SK-N-SH (cell line): ENCODE results near the gene CCDC116.

Source experiments
- CHD2 ChIP-seq: fragments of 150-350 bp; IDR thresholded peaks from 2 replicates; pipeline ENCODE4 v1.6.1; 2018; ENCODE audit warnings: low read length; ENCODE audit not compliant: partially characterized antibody
- EP300 ChIP-seq, 2 experiments: IDR thresholded peaks; 2 replicates each; pipeline versions ENCODE4 v1.4.0 to v1.6.1; 2012; ENCODE audit warnings: borderline replicate concordance in 1 of 2, low read depth in 1 of 2, low read length in 1 of 2
- EZH2phosphoT487 ChIP-seq: fragments of 200-600 bp; sonication (generic); IDR thresholded peaks from 2 replicates; pipeline ENCODE4 v1.6.1; 2017; ENCODE audit warnings: low read depth, mixed run types, mild to moderate bottlenecking, antibody characterized with exemption, moderate library complexity, borderline replicate concordance
- FOXM1 ChIP-seq: IDR thresholded peaks from 2 replicates; pipeline ENCODE4 v1.4.0; 2012; ENCODE audit warnings: low read depth, mild to moderate bottlenecking
- GATA2 ChIP-seq: sonication (generic); formaldehyde crosslinking; IDR thresholded peaks from 2 replicates; pipeline ENCODE4 v1.5.0; 2020; ENCODE audit warnings: mild to moderate bottlenecking, missing genetic modification reagents
- POLR2AphosphoS5 ChIP-seq: IDR thresholded peaks from 2 replicates; pipeline ENCODE4 v1.6.1; 2012; ENCODE audit warnings: low read depth, low read length
- RAD21 ChIP-seq: IDR thresholded peaks from 2 replicates; pipeline ENCODE4 v1.6.1; 2012; ENCODE audit warnings: mild to moderate bottlenecking, low read length
- RCOR1 ChIP-seq: fragments of 150-350 bp; IDR thresholded peaks from 2 replicates; pipeline ENCODE4 v1.6.1; 2017; ENCODE audit warnings: antibody characterized with exemption, low read length
- RFX5 ChIP-seq: IDR thresholded peaks from 2 replicates; pipeline ENCODE4 v1.6.1; 2012; ENCODE audit warnings: mild to moderate bottlenecking, improper control_type of control experiment, low read length
- YY1 ChIP-seq: IDR thresholded peaks from 2 replicates; pipeline ENCODE4 v1.4.0; 2012; ENCODE audit warnings: low read depth, mild to moderate bottlenecking
- TF ChIP-seq, protein P1 (sequence below): fragments of 200-600 bp; sonication (generic); IDR thresholded peaks from 2 replicates; pipeline ENCODE4 v1.6.1; 2017; ENCODE audit warnings: antibody characterized with exemption, mild to moderate bottlenecking, moderate library complexity
- TF ChIP-seq, protein P2 (sequence below): IDR thresholded peaks from 2 replicates; pipeline ENCODE4 v1.4.0; 2012; ENCODE audit warnings: low read depth
- TF ChIP-seq, protein P3 (sequence below): fragments of 150-350 bp; IDR thresholded peaks from 2 replicates; pipeline ENCODE4 v1.6.1; 2016; ENCODE audit warnings: mild to moderate bottlenecking, low read depth, low read length

DNA sequence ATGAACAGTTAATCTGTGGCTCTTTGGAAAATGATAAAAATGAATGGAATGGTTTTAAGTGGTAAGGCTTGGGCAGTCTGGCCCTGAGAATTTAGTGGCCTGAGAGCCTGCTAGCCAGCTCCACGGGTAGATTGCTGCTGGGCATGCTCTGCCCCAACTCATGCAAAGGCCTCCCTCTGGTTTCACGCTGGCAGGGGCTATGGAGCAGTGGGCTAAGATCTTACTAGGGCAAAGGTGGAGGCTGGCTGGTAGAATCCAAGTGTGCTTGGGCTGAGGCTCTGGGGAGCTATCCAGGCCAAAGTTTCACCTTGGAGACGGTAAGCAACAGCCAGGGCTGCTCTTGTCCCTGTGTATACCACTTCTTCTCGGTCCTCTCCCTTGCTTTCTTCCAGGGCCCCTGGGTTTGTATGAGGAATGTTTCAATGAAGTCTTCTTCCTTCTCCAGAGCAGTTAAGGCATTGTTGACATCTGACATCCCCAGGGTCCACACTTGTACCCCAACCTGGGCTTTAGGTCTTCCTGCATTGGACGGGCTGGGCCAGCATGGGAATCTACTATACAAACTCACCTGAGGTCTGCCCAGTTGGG is 37.6 kb upstream of the CCDC116 start:
- TF ChIP-seq POLR2AphosphoS5 (no peak), EZH2phosphoT487 (no peak), RCOR1 (no peak), EP300 (IDR thresholded peaks at IDR 0.05; ENCODE audit: borderline replicate concordance in 1 of 2, low read depth in 1 of 2, low read length in 1 of 2) (no peak), RAD21 (no peak), YY1 (no peak), FOXM1 (no peak), RFX5 (no peak), CHD2 (no peak), GATA2 (no peak)
- TF ChIP-seq, protein P1, sequence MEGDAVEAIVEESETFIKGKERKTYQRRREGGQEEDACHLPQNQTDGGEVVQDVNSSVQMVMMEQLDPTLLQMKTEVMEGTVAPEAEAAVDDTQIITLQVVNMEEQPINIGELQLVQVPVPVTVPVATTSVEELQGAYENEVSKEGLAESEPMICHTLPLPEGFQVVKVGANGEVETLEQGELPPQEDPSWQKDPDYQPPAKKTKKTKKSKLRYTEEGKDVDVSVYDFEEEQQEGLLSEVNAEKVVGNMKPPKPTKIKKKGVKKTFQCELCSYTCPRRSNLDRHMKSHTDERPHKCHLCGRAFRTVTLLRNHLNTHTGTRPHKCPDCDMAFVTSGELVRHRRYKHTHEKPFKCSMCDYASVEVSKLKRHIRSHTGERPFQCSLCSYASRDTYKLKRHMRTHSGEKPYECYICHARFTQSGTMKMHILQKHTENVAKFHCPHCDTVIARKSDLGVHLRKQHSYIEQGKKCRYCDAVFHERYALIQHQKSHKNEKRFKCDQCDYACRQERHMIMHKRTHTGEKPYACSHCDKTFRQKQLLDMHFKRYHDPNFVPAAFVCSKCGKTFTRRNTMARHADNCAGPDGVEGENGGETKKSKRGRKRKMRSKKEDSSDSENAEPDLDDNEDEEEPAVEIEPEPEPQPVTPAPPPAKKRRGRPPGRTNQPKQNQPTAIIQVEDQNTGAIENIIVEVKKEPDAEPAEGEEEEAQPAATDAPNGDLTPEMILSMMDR = no peak
- TF ChIP-seq, protein P2, sequence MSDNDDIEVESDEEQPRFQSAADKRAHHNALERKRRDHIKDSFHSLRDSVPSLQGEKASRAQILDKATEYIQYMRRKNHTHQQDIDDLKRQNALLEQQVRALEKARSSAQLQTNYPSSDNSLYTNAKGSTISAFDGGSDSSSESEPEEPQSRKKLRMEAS = no peak
- TF ChIP-seq, protein P3, sequence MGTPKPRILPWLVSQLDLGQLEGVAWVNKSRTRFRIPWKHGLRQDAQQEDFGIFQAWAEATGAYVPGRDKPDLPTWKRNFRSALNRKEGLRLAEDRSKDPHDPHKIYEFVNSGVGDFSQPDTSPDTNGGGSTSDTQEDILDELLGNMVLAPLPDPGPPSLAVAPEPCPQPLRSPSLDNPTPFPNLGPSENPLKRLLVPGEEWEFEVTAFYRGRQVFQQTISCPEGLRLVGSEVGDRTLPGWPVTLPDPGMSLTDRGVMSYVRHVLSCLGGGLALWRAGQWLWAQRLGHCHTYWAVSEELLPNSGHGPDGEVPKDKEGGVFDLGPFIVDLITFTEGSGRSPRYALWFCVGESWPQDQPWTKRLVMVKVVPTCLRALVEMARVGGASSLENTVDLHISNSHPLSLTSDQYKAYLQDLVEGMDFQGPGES = no peak
